SK-MEL-5 (cell line): ENCODE results near the gene MIER2. TPM values are rescaled to one million over a fixed set of nuclear protein-coding genes. Genes with fewer than 3 reads are reported as not detected.

Source experiments
- DNase-seq: peaks from one replicate; pipeline ENCODE4 v3.0.0-alpha.2; 2016; ENCODE audit warnings: low read depth, low spot score
- in situ Hi-C: cut with HindIII; loops from 2 replicates; pipeline ENCODE4 v1.10.0; 2016; ENCODE audit warnings: low sequenced_read_pairs, high pct_unique_total_duplicates, low pct_unique_long_range_greater_than_20kb
- total RNA-seq: library from RNA; depleted of rRNA; stranded (reverse); fragments of >200 nt; shearing (Covaris generic); gene quantifications from 2 replicates; pipeline ENCODE4 v1.2.3, GENCODE V29; 2014

Gene MIER2
- total RNA-seq, 1 experiment from 2014 or later = 8.2 TPM

DNA sequence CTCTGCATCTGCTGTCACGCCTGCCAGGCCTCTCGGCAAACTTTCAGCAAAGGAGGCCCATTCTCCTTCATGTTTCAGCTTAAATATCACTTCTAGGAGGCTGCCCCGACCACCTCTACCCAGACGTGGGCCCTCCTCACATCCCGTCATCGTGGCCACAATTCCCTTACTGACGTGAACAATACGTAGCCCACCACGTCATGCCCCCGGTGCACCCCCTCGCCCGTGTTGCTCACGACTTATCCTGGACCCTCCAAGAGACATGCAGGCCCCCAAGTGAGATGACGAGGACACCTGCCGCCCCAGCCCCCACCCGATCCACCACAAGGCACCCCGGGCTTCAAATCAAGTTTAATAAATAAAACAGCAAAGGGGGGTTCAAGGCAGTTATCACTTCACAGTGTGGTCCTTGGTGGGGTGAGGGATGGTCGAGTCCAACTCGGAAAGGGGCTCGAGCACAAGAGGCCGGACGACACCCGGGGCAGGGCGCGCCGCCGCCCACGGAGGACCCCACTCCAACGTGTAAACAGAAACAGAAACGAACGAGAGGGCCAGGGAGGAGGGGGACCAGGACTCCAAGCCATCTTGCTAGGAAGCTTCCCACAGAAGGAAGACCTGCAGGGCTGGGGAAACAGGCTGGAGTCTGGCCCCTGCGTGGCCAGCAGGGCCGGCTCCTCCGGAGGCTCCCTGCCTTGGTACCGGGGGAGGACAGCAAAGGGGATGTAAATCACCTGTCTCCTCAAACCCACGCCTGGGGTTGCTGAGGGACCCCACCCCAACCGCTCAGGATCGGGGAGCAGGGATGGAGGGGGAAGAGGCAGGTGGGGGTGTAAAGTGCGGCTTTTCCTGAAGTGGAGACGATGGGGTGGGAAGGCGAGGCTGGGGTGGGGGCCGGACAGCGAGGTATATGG is 39.1 kb downstream of the MIER2 start:
- DNase-seq = no peak
- in situ Hi-C loops = no loop called here

DNA sequence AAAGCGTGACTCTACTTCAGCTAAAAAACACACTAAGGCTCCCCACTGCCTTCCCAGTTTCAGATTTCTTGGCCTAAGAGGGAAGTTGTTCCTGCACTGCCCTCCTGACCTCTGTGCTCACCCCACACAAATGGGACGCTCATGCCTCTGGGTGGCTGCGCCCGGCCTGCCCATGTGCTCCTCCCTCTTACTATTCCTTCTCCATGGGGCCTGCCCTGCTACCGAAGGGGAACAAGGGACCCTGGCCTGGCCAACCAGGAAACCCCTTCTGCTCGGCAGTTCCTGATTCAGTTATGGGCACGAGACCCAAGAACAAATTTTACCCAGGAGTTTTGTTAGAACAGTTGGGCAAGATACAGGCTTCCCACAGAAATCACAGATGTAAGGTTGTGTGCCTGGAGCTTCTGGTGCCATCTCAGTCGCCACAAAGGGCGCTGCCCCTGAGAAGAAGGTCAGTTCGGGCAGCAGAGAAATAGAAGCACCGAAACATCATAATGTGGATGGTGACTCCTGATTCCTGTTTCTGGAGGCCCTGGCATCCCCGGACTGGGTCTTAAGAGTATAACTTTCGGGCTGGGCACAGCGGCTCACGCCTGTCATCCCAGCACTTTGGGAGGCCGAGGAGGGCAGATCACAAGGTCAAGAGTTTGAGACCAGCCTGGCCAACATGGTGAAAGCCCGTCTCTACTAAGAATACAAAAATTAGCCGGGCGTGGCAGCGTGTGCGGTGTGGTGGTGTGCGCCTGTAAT is 47.9 kb downstream of the MIER2 start:
- in situ Hi-C loops = no loop called here
- DNase-seq = no peak

DNA sequence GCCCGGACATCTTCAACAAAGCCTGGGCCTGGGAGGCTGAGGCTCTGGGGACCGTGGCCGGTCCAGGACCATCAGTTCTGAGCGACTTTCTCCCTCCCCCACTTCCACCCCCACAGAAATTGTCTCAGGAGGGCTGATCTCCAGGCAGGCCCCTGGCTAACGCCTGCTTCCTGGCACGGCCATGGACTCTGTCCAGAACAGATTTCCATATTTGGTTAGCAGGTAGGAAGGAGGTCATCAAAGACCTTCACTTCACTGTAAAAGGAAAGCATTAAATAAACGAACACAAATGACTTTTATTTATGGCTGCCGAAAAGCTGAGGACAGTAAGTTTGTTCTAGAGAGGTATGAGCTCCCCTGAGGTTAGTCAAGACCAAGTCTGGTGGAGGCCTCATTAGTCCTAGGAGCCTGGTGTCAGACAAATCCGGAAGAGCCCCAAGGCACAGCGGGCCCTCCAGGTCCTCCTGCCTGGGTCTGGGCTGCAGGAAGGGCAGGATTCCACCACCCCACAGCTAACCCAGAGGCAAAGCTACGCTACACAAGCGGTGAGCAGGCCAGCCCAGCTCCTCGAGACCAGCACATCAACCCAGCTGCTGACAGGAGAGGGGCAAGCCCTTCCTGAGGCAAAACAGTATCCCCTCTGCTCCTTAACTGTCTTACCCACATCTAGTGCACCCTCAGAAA is 48.8 kb downstream of the MIER2 start:
- in situ Hi-C loops = no loop called here
- DNase-seq = no peak

DNA sequence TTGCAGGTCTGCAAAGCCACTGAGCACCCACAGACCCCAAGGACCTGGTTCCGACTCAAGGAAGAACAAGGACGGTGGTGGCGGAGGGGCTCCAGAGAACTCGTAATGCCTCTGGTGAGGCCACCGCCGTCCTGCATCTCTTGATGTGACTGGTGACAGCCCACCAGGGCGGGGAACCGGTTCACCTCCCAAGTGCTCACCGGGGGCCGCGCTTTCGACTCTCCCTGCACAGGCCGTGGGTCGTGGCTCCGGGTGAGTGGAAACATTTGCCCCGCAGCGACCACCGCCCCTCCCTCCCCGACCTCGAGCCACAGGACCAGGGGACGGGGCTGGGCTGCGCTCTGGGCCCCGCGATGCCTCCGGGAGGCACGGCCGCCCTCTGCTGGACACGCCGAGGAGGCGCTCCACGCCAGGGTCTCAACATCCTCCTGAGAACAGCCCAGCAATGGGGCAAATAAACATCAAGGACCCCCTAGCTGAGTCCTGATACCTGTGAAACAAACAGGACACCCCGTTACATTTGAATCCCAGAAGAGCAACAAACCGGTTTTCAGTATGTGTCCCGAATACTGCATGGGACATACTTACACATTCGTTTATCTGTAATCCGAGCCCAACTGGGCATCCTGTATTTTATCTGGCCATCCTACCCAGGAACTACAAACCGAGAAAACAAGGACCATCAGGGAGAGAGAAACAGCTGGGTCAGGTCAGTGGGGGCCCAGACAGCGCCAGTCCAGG is 49.5 kb downstream of the MIER2 start:
- peak; percentile 31 for DNase-seq
- in situ Hi-C loops = no loop called here

DNA sequence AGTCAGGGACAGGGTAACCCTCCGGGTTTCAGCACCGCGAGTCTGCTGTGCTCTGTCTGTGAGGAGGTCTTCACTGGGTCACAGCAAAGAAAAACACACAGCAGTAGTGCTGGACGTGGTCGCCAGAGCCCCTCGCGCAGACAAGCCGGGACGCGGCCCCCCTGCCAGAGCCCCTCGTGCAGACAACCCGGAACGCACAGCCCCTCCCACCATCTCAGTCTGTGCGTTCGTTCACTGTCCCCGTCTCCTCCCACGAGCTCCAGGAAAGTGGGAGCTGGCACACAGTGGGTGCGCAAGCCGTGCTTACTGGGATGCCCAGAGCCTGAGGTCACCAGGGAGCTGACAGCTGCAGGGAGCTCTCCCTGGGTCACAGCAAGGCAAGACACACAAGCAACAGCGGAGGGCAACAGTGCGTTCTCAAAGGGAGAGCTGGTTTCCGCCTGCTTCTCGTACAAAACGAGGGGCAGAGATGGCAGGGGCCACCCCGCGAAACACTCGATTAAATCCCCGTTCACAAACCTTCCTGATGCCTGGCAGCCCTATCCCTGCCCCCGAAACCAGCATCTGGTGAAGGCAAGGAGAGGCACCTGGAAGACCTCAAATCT is 50.2 kb downstream of the MIER2 start:
- DNase-seq = no peak
- in situ Hi-C loops = no loop called here

DNA sequence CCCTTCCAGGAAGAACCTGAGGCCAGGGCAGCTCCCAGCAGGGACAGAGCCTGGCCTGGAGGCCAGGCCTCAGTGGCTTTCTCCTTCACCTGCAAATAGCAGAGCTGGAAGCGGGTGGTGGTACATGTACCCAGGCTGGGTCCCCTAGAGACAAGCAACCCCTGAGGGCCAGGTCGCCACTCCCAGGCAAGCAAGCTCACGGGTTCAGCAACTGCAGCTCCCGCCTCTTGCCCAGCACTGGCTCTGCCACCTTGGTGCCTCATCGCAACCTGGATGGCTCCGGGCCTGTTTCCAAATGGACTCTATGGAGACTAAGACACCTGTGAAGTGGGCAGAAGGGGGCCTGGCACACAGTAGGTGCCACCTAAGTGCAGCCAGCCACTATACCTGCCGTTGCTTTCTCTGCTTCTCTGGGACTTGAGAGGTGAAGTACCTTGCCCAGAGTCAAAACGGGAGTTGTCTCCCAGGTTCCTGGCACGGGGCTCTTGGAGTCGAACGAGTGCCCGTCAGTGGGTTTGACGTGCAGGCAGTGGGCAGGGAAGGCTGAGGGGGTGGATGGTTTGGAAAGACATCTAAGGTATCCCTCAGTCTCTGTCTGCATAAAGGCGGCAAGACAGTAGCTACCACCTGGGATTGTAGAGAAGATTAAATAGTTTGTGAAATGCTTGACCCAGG is 51.0 kb downstream of the MIER2 start:
- no peak for DNase-seq
- in situ Hi-C loops = no loop called here

DNA sequence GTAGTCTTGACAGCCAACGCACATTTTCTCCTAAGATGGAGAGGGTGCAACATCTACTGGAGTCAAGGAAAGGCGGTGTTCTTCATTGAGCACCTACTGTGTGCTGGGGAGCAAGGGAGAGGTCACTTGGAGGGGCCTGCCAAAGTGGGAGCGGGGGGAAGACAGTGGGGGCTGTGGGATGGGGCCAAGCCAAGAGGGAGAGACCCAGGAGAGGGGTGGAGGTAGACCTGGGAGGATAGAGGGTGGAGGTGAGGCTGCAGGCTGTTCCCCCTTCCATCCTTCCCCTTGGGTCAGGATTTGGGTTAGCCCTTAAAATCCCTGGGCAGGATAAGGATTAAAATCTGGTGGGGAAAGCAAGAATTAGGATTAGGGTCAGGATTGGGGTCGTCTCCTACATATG is 51.6 kb downstream of the MIER2 start:
- no peak for DNase-seq
- in situ Hi-C loops = no loop called here

DNA sequence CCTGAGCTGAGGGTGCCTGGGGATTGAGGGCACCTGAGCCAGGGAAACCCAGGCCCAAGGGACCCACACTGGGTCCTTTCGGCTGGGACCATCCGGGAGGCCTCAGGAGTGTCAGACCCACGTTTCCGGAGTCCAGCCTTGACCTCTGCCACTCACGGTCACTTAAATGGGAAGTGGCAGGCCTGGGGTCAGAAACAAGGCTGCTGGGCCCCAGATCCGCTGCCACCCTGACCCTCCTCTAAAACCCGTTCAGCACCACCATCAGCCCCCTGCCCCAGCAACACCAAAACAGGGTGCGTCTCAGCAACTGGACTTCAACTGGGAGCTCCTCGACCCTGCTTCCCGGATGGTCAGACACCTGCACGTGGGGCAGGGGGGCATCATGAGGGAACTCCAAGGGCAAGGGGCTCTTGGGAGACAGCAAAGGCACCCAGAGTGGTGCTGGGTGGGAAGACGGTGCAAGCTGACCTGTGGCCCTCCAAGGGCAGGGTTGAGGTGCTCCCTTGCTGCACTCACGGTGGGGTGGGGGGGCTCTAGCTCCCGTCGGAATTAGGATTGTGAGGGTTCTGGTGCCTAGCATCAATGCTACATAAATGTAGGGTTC is 52.2 kb downstream of the MIER2 start:
- no peak for DNase-seq
- in situ Hi-C loops = no loop called here

DNA sequence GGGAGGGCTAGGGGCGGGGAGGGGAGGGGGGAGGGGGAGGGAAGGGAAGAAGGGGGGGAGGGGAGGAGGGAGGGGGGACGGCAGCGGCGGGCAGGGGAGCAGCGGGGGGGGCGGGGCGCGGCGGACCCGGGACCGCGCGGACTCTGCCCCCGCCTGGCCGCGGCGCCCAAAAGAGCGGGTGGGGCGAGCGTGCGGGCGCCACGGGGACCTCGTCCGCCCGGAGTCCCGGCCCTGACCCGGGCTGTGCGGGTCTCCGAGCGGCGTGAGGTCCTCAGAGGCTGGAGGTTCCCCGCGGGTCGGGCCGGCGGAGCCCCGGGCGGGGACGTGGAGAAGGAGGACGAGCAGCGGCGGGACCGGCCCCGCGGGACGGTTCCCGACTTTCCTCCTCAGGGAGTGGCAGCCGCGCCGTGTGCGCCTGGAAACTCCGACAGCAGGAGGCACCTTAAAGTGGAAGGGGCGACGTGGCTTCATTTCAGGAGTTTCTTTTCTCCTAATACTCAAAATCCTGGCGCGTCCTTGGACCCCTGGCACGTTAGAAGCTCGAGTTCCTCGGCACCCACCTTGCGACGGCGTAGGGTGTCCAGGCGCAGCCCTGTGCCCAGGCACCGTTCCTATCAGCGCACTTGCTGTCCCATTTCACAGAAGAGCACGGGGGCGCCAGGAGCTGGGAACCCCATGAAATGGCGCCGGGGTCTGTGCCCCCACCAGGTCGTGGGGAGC is 52.9 kb downstream of the MIER2 start:
- DNase-seq = no peak
- in situ Hi-C loops = no loop called here

DNA sequence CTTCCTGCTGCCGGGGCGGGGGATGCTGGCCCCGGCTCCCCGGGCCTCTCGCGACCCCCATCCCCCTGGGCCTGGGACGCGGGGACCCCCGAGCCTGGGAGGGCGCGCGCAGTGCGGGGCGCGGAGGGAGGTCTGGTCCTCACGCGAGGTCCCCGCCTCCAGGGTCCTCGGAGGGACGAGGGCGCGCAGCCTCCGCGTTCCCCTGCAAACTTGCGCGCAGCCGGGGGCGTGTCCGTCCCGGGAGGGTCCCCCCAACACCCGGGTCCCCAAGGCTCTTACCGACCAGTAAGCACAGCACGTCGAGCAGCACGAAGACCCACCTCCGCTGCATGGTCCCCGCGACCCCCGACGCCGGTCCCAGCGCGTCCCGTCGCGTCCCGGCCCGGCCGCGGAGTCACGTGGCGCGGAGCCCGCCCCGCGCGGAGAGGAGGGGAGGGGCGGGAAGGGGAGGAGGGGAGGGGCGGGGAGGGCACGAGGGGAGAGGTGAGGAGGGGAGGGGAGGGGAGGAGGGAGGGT is 53.5 kb downstream of the MIER2 start, which contains the start of gene PLPP2:
PLPP2 (minus strand) TSS at position 398 of the 516 bp plus-strand sequence; CDS start at position 331, 67 bp downstream.
- in situ Hi-C loops = no loop called here
- no peak for DNase-seq

DNA sequence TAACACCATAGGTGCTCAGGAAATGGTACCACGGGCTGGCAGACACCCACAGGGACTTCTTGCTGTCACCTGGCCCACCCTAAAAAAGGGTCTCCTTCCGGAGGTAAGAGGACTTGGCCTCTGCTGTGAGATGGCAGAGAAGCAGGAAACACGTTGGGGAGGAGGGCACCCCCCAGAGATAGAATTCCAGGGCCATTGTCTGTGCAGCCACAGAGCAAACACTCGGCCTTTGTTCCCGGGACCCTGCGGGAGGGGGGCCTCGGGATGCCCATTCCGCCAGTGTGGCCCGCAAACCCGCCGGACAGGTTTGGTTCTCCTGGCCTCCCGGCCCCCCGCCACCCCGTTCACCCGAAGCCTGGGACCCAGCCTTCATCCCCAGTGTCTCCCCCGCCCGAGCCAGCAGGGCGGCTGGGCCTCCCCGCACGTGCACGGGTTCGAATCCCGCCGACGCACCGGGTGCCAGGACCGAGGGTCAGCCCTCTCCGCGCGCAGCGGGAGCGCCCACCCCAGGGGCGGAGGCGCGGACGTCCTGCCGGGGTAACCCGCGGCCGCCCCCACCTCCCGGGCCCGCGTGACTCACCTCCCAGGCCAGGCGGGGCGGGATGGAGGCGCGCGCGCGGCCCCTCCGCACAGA is 54.1 kb downstream of the MIER2 start:
- in situ Hi-C loops = no loop called here
- DNase-seq = peak; percentile 13

DNA sequence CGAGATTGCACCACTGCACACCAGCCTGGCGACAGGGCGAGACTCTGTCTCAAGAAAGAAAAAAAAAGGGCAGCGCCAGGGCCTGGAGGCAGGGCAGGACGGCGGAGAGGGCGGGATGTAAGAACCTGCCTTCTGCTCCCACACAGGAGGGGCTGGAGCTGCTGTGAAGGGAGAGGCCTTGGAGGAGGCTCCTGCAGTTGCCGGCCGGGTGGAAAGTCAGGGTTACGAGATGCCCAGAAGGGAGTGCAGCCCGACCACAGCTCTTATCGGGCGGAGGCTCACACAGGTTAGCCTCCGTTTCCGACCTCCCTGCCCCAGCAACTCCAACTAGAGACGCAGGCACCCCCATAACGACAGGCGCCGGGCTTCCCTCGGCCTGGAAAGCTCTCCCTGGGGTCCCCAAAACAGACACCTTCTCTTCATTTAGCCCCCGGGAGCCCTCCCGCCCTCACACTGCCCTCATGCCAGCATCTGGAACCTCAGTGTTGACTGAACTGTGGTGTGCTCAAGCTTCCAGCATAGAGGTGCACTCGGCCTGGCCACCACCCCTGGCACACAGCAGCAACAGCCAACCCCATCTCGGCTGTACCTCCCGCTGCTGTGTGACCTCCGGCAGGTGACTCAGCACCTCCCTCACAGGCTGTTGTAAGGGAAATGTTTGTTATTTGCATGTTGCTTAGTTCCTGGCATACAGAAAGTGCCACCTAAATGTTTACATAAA is 54.8 kb downstream of the MIER2 start:
- no peak for DNase-seq
- in situ Hi-C loops = no loop called here

DNA sequence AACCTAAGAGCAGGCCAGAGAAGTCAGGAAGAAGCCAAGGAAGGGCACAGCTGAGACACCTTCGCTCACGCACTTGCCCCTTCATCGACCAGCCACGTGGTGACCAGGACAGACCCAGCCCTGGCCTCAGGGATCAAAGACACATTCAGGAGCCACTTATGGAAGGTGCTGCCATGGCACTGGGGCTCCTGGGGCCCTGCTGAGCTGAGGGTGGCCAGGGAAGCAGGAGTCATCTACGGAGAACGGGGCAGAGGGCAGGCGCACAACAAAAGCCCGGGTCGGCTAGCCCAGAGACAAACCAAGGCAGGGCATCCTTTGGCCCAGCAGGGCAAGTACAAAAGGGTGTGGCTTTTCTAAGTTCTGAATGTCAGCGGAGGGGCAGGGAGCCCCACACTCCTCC is 55.7 kb downstream of the MIER2 start:
- no peak for DNase-seq
- in situ Hi-C loops = no loop called here

DNA sequence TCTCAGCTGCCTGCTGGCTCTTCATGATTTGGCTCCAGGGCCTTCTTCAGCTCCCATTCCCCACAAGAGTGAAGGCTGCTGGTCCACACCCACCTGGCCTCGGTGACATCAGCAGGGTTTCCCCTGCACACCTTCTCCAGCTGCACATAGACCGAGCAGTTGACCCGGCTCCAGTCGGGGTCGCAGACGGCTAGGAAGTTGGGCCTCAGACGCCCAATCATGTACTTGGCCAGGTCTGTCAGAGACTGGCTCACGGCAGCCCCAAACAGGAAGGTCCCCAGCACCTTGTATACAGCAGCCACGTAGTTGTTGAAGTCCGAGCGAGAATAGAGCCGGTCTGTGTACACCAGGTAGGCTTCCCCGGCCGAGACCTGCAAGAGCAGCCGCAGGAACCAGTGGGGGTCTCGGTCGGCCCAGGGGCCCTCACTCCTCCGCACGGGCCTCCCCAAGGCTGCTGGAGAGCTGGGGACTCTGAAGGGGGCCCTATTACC is 57.2 kb downstream of the MIER2 start:
- no peak for DNase-seq
- in situ Hi-C loops = no loop called here
